DMS53 (cell line): ENCODE results near the gene SGCG.

Source experiments
- DNase-seq: peaks from one replicate; lab custom pipeline; 2025; lab: John Stamatoyannopoulos, UW

Gene SGCG

GRCh38 chr13:23330356-23330755 lies 149.6 kb downstream of the SGCG start:
- DNase-seq, result no peak

GRCh38 chr13:23339225-23339624 lies 158.4 kb downstream of the SGCG start:
- DNase-seq, result no peak

- no peak for DNase-seq
Observed at GRCh38 chr13:23344931-23345595, 164.3 kb downstream of the SGCG start.

GRCh38 chr13:23347601-23348000 lies 166.8 kb downstream of the SGCG start:
- DNase-seq, result no peak

GRCh38 chr13:23348262-23349127 lies 167.7 kb downstream of the SGCG start:
- no peak for DNase-seq

- no peak for DNase-seq
Observed at GRCh38 chr13:23349161-23349897, 168.6 kb downstream of the SGCG start.

GRCh38 chr13:23350009-23350408 lies 169.2 kb downstream of the SGCG start:
- DNase-seq, result peak; percentile 79

- DNase-seq, result no peak
Observed at GRCh38 chr13:23352161-23352560, 171.4 kb downstream of the SGCG start.

GRCh38 chr13:23354520-23354919 lies 173.7 kb downstream of the SGCG start:
- peak; percentile 91 for DNase-seq

GRCh38 chr13:23356368-23356767 lies 175.6 kb downstream of the SGCG start:
- DNase-seq, result no peak

- DNase-seq, result no peak
Observed at GRCh38 chr13:23357349-23357748, 176.6 kb downstream of the SGCG start.

- no peak for DNase-seq
Observed at GRCh38 chr13:23359882-23360281, 179.1 kb downstream of the SGCG start.

- DNase-seq, result no peak
Observed at GRCh38 chr13:23365652-23366051, 184.9 kb downstream of the SGCG start.

GRCh38 chr13:23367907-23368306 lies 187.1 kb downstream of the SGCG start:
- no peak for DNase-seq

- DNase-seq, result no peak
Observed at GRCh38 chr13:23372264-23372906, 191.6 kb downstream of the SGCG start.
